H1 (cell line): ENCODE measurements around the gene MUC13. TPM values are rescaled to one million over a fixed set of nuclear protein-coding genes. Genes with fewer than 3 reads are reported as not detected.

ENCODE experiments used
- CTCF ChIA-PET: fragments of 300-600 bp; sonication (Branson Sonifier 250); formaldehyde crosslinking; loops from one replicate; lab custom pipeline; 2021; ENCODE audit not compliant: partially characterized antibody; lab: Charles Lee
- POLR2A ChIA-PET: fragments of 300-600 bp; sonication (Branson Sonifier 250); formaldehyde crosslinking; loops from one replicate; lab custom pipeline; 2021; ENCODE audit warnings: inconsistent platforms; ENCODE audit not compliant: partially characterized antibody; lab: Charles Lee
- DNase-seq, 2 experiments: peaks; one replicate each; pipeline versions ENCODE4 v3.0.0 to v3.0.0-alpha.2; 2010 to 2022; ENCODE audit warnings: low spot score in 2 of 2, low read depth in 1 of 2, mixed read lengths in 1 of 2
- FAIRE-seq: peaks from 2 replicates; lab custom pipeline; 2011; peaks lifted over from hg19 to GRCh38; lab: Jason Lieb, UNC
- H2AFZ ChIP-seq: 2 replicates; pipeline ENCODE4 v1.8.1; 2012; ENCODE audit warnings: low read length, inconsistent platforms
- H2AK5ac ChIP-seq: 2 replicates; pipeline ENCODE4 v1.6.1; 2013; ENCODE audit warnings: low read depth, low read length
- H2BK120ac ChIP-seq: replicated peaks from 2 replicates; pipeline ENCODE3; 2013; ENCODE audit warnings: low read depth, low read length, inconsistent platforms
- H2BK12ac ChIP-seq: 2 replicates; pipeline ENCODE4 v1.6.1; 2013; ENCODE audit warnings: low read depth, low read length
- H2BK15ac ChIP-seq: 2 replicates; pipeline ENCODE4 v1.6.1; 2013; ENCODE audit warnings: low read length
- H2BK20ac ChIP-seq: 2 replicates; pipeline ENCODE4 v1.6.1; 2013; ENCODE audit warnings: low read length
- H2BK5ac ChIP-seq: 2 replicates; pipeline ENCODE4 v1.6.1; 2013; ENCODE audit warnings: low read depth, low read length
- H3K14ac ChIP-seq: 2 replicates; pipeline ENCODE4 v1.6.1; 2013; ENCODE audit warnings: inconsistent platforms; ENCODE audit not compliant: insufficient read length
- H3K18ac ChIP-seq: 2 replicates; pipeline ENCODE4 v1.6.1; 2013; ENCODE audit warnings: low read length; ENCODE audit errors: extremely low read depth
- H3K23ac ChIP-seq: 2 replicates; pipeline ENCODE4 v1.6.1; 2013; ENCODE audit warnings: inconsistent platforms; ENCODE audit not compliant: insufficient read length
- H3K23me2 ChIP-seq: 2 replicates; pipeline ENCODE4 v1.6.1; 2013; ENCODE audit warnings: low read depth, low read length
- H3K27ac ChIP-seq: 2 replicates; pipeline ENCODE4 v1.6.1; 2011; ENCODE audit warnings: low read depth, low read length, inconsistent platforms
- H3K27me3 ChIP-seq, 4 experiments: replicated peaks in 1 of 4; 1 replicate in 1 of 4; 2 replicates in 3 of 4; pipeline versions ENCODE4 v1.6.1 to v1.8.1; 2011 to 2013; ENCODE audit warnings: low read length in 3 of 4, mild to moderate bottlenecking in 3 of 4, inconsistent platforms in 2 of 4, mixed read lengths in 2 of 4, moderate library complexity in 1 of 4; ENCODE audit not compliant: control insufficient read depth in 3 of 4, insufficient read depth in 3 of 4; ENCODE audit errors: extremely low read depth in 1 of 4
- H3K36me3 ChIP-seq, 4 experiments: 2 replicates each; pipeline versions ENCODE4 v1.6.1 to v1.8.1; 2011 to 2013; ENCODE audit warnings: mild to moderate bottlenecking in 4 of 4, low read length in 3 of 4, moderate library complexity in 2 of 4, control low read depth in 1 of 4, inconsistent platforms in 1 of 4; ENCODE audit not compliant: insufficient read depth in 4 of 4, control insufficient read depth in 2 of 4
- H3K4ac ChIP-seq: replicated peaks from 2 replicates; pipeline ENCODE3; 2013; ENCODE audit warnings: low read length, low read depth, mixed read lengths, inconsistent platforms; ENCODE audit not compliant: insufficient read length
- H3K4me1 ChIP-seq, 4 experiments: replicated peaks in 1 of 4; 1 replicate in 1 of 4; 2 replicates in 3 of 4; pipeline versions ENCODE4 v1.6.1 to v1.8.1; 2011 to 2013; ENCODE audit warnings: low read length in 3 of 4, inconsistent platforms in 2 of 4, mixed read lengths in 1 of 4; ENCODE audit not compliant: insufficient read depth in 4 of 4, control insufficient read depth in 3 of 4
- H3K4me2 ChIP-seq, 2 experiments: 2 replicates each; pipeline versions ENCODE4 v1.6.1 to v1.8.1; 2011 to 2013; ENCODE audit warnings: low read depth in 2 of 2, low read length in 2 of 2, control low read depth in 1 of 2, inconsistent platforms in 1 of 2, mild to moderate bottlenecking in 1 of 2; ENCODE audit not compliant: insufficient read depth in 1 of 2
- H3K4me3 ChIP-seq, 4 experiments: fragments of 200-600, 300-600 bp in 1 of 4; sonication (generic), shearing (Covaris generic), sonication (Bioruptor Twin) in 1 of 4; 2 replicates each; pipeline versions ENCODE4 v1.5.1 to v1.8.1; 2011 to 2016; ENCODE audit warnings: low read length in 4 of 4, low read depth in 3 of 4, control low read depth in 2 of 4, inconsistent platforms in 2 of 4, mild to moderate bottlenecking in 2 of 4, mixed read lengths in 1 of 4, moderate library complexity in 1 of 4; ENCODE audit not compliant: insufficient read depth in 2 of 4; ENCODE audit errors: extremely low read depth in 1 of 4
- H3K56ac ChIP-seq: replicated peaks from 2 replicates; pipeline ENCODE3; 2013; ENCODE audit warnings: low read depth, mild to moderate bottlenecking, mixed read lengths, low read length, inconsistent platforms; ENCODE audit not compliant: insufficient read length
- H3K79me1 ChIP-seq: 2 replicates; pipeline ENCODE4 v1.6.1; 2013; ENCODE audit warnings: low read depth, low read length, control low read depth
- H3K79me2 ChIP-seq, 2 experiments: 2 replicates each; pipeline versions ENCODE4 v1.6.1 to v1.8.1; 2012 to 2013; ENCODE audit warnings: low read length in 2 of 2, mild to moderate bottlenecking in 2 of 2, inconsistent platforms in 1 of 2; ENCODE audit not compliant: insufficient read depth in 2 of 2, control insufficient read depth in 1 of 2
- H3K9ac ChIP-seq, 4 experiments: replicated peaks in 1 of 4; 1 replicate in 1 of 4; 2 replicates in 3 of 4; pipeline versions ENCODE4 v1.6.1 to v1.8.1; 2011 to 2013; ENCODE audit warnings: low read depth in 3 of 4, low read length in 3 of 4, control low read depth in 2 of 4, mild to moderate bottlenecking in 2 of 4, moderate library complexity in 2 of 4, inconsistent platforms in 1 of 4; ENCODE audit errors: extremely low read depth in 1 of 4
- H3K9me3 ChIP-seq, 2 experiments: 2 replicates each; pipeline versions ENCODE4 v1.6.1 to v1.8.1; 2012 to 2013; ENCODE audit warnings: mild to moderate bottlenecking in 2 of 2, moderate library complexity in 2 of 2, control low read depth in 1 of 2, inconsistent platforms in 1 of 2, low read depth in 1 of 2, low read length in 1 of 2, mixed read lengths in 1 of 2; ENCODE audit not compliant: insufficient read depth in 2 of 2
- H4K20me1 ChIP-seq, 2 experiments: replicated peaks in 1 of 2; 2 replicates each; pipeline versions ENCODE3 to v1.8.1; 2011 to 2013; ENCODE audit warnings: inconsistent platforms in 2 of 2, low read length in 2 of 2, mild to moderate bottlenecking in 1 of 2; ENCODE audit not compliant: insufficient read depth in 2 of 2, control insufficient read depth in 1 of 2
- H4K5ac ChIP-seq: 2 replicates; pipeline ENCODE4 v1.6.1; 2013; ENCODE audit warnings: low read length, low read depth, mixed read lengths, inconsistent platforms; ENCODE audit not compliant: insufficient read length
- H4K8ac ChIP-seq: 2 replicates; pipeline ENCODE4 v1.8.0; 2013; ENCODE audit warnings: mild to moderate bottlenecking, moderate library complexity, low read length, inconsistent platforms; ENCODE audit not compliant: insufficient read depth; ENCODE audit errors: extremely low read depth
- H4K91ac ChIP-seq: replicated peaks from 2 replicates; pipeline ENCODE3; 2013; ENCODE audit warnings: low read length, mixed read lengths, inconsistent platforms; ENCODE audit not compliant: insufficient read length
- ATF2 ChIP-seq: IDR thresholded peaks from 2 replicates; pipeline ENCODE4 v1.6.1; 2012; ENCODE audit warnings: low read length, inconsistent platforms
- BACH1 ChIP-seq: IDR thresholded peaks from 2 replicates; pipeline ENCODE4 v1.6.1; 2012; ENCODE audit warnings: low read length, improper control_type of control experiment
- CBX8 ChIP-seq: fragments of 300-800, 300-1000 bp; sonication (generic); IDR thresholded peaks from 2 replicates; pipeline ENCODE4 v1.7.1; 2016; ENCODE audit warnings: low read depth, low read length, borderline replicate concordance
- CTBP2 ChIP-seq: IDR thresholded peaks from 2 replicates; pipeline ENCODE4 v1.7.0; 2011; ENCODE audit warnings: borderline replicate concordance, mild to moderate bottlenecking, moderate library complexity, mixed read lengths, low read length; ENCODE audit not compliant: insufficient read depth, insufficient read length
- CTCF ChIP-seq, 3 experiments: IDR thresholded peaks; 1 replicate in 2 of 3; 2 replicates in 1 of 3; pipeline versions ENCODE4 v1.5.1 to v1.6.1; 2011; ENCODE audit warnings: low read length in 3 of 3, mild to moderate bottlenecking in 3 of 3, inconsistent platforms in 2 of 3, low read depth in 1 of 3, moderate library complexity in 1 of 3; ENCODE audit not compliant: insufficient read depth in 1 of 3; ENCODE audit errors: control extremely low read depth in 1 of 3
- JUND ChIP-seq: IDR thresholded peaks from 2 replicates; pipeline ENCODE4 v1.6.1; 2011; ENCODE audit warnings: mild to moderate bottlenecking, improper control_type of control experiment, low read length
- NRF1 ChIP-seq: IDR thresholded peaks from 2 replicates; pipeline ENCODE4 v1.6.1; 2011; ENCODE audit warnings: mild to moderate bottlenecking, low read depth, low read length, improper control_type of control experiment
- SIRT6 ChIP-seq: IDR thresholded peaks from one replicate; pipeline ENCODE4 v1.7.1; 2012; ENCODE audit warnings: low read length, inconsistent platforms
- WGBS, 2 experiments: shearing (Covaris generic) in 1 of 2; methylation state at CpG; one replicate each; pipeline versions ENCODE4 v1.1.6 to v1.1.7; 2013 to 2015; ENCODE audit warnings: low lambda C conversion rate in 2 of 2, mixed read lengths in 2 of 2, inconsistent platforms in 1 of 2, low coverage in 1 of 2, missing lambda C conversion rate in 1 of 2; ENCODE audit not compliant: insufficient replicate concordance in 2 of 2, insufficient coverage in 1 of 2, insufficient read length in 1 of 2; ENCODE audit errors: extremely low coverage in 1 of 2, missing lambda C conversion rate in 1 of 2; 5-methylcytosine and 5-hydroxymethylcytosine counted together
- polyA plus RNA-seq, 7 experiments: library from polyadenylated mRNA; depleted of rRNA in 3 of 7; stranded (reverse) in 5 of 7; unstranded in 2 of 7; fragments of >200 nt in 5 of 7; fragments of 200-250 nt in 2 of 7; gene quantifications; 1 replicate in 5 of 7; 2 replicates in 1 of 7; 4 replicates in 1 of 7; pipeline versions ENCODE4 v1.2.1 to v1.2.3, GENCODE V29; 2011 to 2013; ENCODE audit warnings: missing spikeins in 2 of 7, mixed read lengths in 2 of 7
- total RNA-seq: library from RNA; stranded (reverse); fragmentation: NEBNext Ultra II Directional; extraction: Animal tissue kit (Norgen Biotek cat#: 25700); gene quantifications from 2 replicates; pipeline ENCODE4 v1.2.1, GENCODE V29; 2021
- TF ChIP-seq, protein P1 (sequence below): IDR thresholded peaks from 2 replicates; pipeline ENCODE4 v1.6.1; 2012; ENCODE audit warnings: inconsistent platforms

The MUC13 gene
- total and polyA plus RNA-seq, 2 of the 8 experiments (the other 6 are each of a cell fraction or from before 2014, with no cell fraction given): not detected

DNA sequence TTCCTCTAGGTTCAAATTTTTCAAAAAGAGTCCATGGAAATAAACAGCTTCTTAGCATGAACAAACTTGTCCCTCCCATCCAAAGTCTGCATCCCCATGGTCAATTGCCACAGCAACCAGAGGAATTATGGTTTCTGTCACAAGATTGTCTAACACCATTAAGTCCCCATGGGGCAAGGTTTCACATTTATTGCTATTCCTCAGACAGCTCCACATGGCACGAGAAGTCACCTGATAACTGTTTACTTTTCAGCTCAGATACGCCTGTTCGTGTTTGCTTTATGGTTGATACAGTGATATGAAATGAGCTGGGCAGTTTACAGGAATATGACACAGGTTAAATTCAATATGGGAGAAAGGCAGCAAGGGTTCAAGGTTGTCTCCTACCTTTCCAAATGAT, 37.9 kb upstream of the MUC13 start:
- 94% methylated on average over 3 of the region's 3 CpGs; no CpG with 5 or more reads in 1 of the 2 experiments for WGBS, 2 experiments
- FAIRE-seq: no peak

More for the DNA sequence above, 37.9 kb upstream of the MUC13 start:
- H2AK5ac ChIP-seq: no peak overlapping the region
- H3K14ac ChIP-seq: no peak overlapping the region
- H3K18ac ChIP-seq: no peak overlapping the region
- H3K23ac ChIP-seq: no peak overlapping the region
- no peak overlapping the region for H2BK12ac ChIP-seq
- no peak overlapping the region for H3K4me2 ChIP-seq
- H3K4ac ChIP-seq: no peak overlapping the region
- H3K4me1 ChIP-seq: no peaks in the 10 kb centered on the region
- H3K36me3 ChIP-seq: peaks cover 0 to 4% (median 2%) of the 10 kb centered on the region in 4 experiments; a peak in 4 of 8 replicates
- no peak overlapping the region for H4K5ac ChIP-seq
- no peaks in the 10 kb centered on the region for H4K20me1 ChIP-seq
- POLR2A ChIA-PET: interaction anchor here (0.7 kb wide), 1 partner anchor 19 kb away, joined by 3 read pairs; no protein-coding TSS in a partner anchor
- H4K8ac ChIP-seq: no peak overlapping the region
- H3K56ac ChIP-seq: no peak overlapping the region
- H4K91ac ChIP-seq: no peak overlapping the region
- no peaks in the 10 kb centered on the region for H3K79me2 ChIP-seq
- no peak overlapping the region for H3K27ac ChIP-seq
- no peak overlapping the region for H3K9ac ChIP-seq
- TF ChIP-seq CBX8 (no peak), CTBP2 (no peak), JUND (no peak), NRF1 (no peak), BACH1 (no peak), SIRT6 (no peak), ATF2 (no peak), CTCF (IDR thresholded peaks at IDR 0.05; ENCODE audit: control extremely low read depth in 1 of 3, insufficient read depth in 1 of 3, low read depth in 1 of 3, low read length in 3 of 3) (no peak)
- TF ChIP-seq, protein P1, sequence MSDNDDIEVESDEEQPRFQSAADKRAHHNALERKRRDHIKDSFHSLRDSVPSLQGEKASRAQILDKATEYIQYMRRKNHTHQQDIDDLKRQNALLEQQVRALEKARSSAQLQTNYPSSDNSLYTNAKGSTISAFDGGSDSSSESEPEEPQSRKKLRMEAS: no peak
- no peaks in the 10 kb centered on the region for H3K79me1 ChIP-seq
- CTCF ChIA-PET: interaction anchor here (0.9 to 1.3 kb wide), 3 partner anchors 11 to 52 kb away, joined by 3 to 5 read pairs (median 3); no protein-coding TSS in a partner anchor
- H3K27me3 ChIP-seq: no peaks in the 10 kb centered on the region
- H2BK5ac ChIP-seq: no peak overlapping the region
- no peak overlapping the region for H2BK120ac ChIP-seq
- no peak overlapping the region for H2BK15ac ChIP-seq
- no peak overlapping the region for H2BK20ac ChIP-seq
- H3K4me3 ChIP-seq: no peak overlapping the region
- H2AFZ ChIP-seq: no peak overlapping the region
- no peaks in the 10 kb centered on the region for H3K9me3 ChIP-seq
- H3K23me2 ChIP-seq: no peaks in the 10 kb centered on the region
- DNase-seq: no peak
